Heart left ventricle (tissue), 16 donors: ENCODE measurements around the gene ZDHHC3. TPM values are rescaled to one million over a fixed set of nuclear protein-coding genes. Genes with fewer than 3 reads are reported as not detected.

Experiments
- ATAC-seq, 4 donors: fragments of 200-7000 bp; cut with Tn5 transposase; one replicate each; pipeline ENCODE4 v1.9.1; 2020 to 2022; ENCODE audit warnings: moderate library complexity in 4 of 4, mild to moderate bottlenecking in 3 of 4, moderate number of reproducible peaks in 1 of 4
- DNase-seq, 5 donors: peaks; one replicate each; pipeline ENCODE4 v3.0.0-alpha.2; 2020
- H3K27ac ChIP-seq, 12 donors: fragments of 200-600 bp; sonication (generic) in 4 of 12; one replicate each; pipeline versions ENCODE4 v1.5.0 to v1.8.0; 2016 to 2022; ENCODE audit warnings: mild to moderate bottlenecking in 2 of 12
- H3K27me3 ChIP-seq, 9 donors: fragments of 200-600 bp; sonication (generic) in 2 of 9; one replicate each; pipeline versions ENCODE4 v1.5.1 to v1.8.0; 2016 to 2022; ENCODE audit warnings: mild to moderate bottlenecking in 3 of 9
- H3K36me3 ChIP-seq, 9 donors: fragments of 200-600 bp; sonication (generic) in 2 of 9; one replicate each; pipeline versions ENCODE4 v1.5.0 to v1.8.0; 2018 to 2022; ENCODE audit warnings: mild to moderate bottlenecking in 2 of 9
- H3K4me1 ChIP-seq, 12 donors: fragments of 200-600 bp; sonication (generic) in 4 of 12; one replicate each; pipeline versions ENCODE4 v1.5.0 to v1.8.0; 2016 to 2022; ENCODE audit warnings: mild to moderate bottlenecking in 3 of 12
- H3K4me3 ChIP-seq, 12 donors: fragments of 200-600 bp; sonication (generic) in 4 of 12; one replicate each; pipeline versions ENCODE4 v1.5.0 to v1.8.0; 2017 to 2022; ENCODE audit warnings: mild to moderate bottlenecking in 9 of 12, moderate library complexity in 4 of 12
- H3K9me3 ChIP-seq, 12 donors: fragments of 200-600 bp; sonication (generic) in 4 of 12; one replicate each; pipeline versions ENCODE4 v1.5.0 to v1.8.0; 2016 to 2022; ENCODE audit warnings: mild to moderate bottlenecking in 1 of 12
- POLR2A ChIP-seq, 2 donors: fragments of 450-650 bp; IDR thresholded peaks; one replicate each; pipeline ENCODE4 v1.6.1; 2017; ENCODE audit warnings: antibody characterized with exemption in 2 of 2, mild to moderate bottlenecking in 2 of 2, moderate library complexity in 2 of 2
- WGBS, 4 donors: extraction: QIAGEN DNeasy Blood & Tissue Kit in 2 of 4; methylation state at CpG; one replicate each; pipeline versions ENCODE4 v1.1.5 to v1.1.7; 2013 to 2018; 5-methylcytosine and 5-hydroxymethylcytosine counted together
- intact Hi-C, 10 donors: fragments of 100-400 bp; cut with DNase I; formaldehyde crosslinking; loops; one replicate each; pipeline versions ENCODE4 v1.11.1 to v1.14.2; 2022
- polyA plus RNA-seq, 2 donors: library from polyadenylated mRNA; stranded (reverse); fragments of 200-250 nt; gene quantifications; one replicate each; pipeline ENCODE4 v1.2.3, GENCODE V29; 2013
- total RNA-seq, 9 donors: library from RNA; depleted of rRNA in 2 of 9; stranded (reverse); fragments of >200 nt in 2 of 9; fragmentation: NEBNext Ultra II Directional in 3 of 9; extraction: Animal tissue kit (Norgen Biotek cat#: 25700) in 3 of 9; gene quantifications; one replicate each; pipeline versions ENCODE4 v1.1.0 to v1.2.4, GENCODE V29; 2016 to 2023
- TF ChIP-seq, protein P1 (sequence below), 12 donors: fragments of 200-600 bp; sonication (generic) in 4 of 12; IDR thresholded peaks; one replicate each; pipeline versions ENCODE4 v1.5.0 to v1.8.0; 2018 to 2022; ENCODE audit warnings: antibody characterized with exemption in 12 of 12, mild to moderate bottlenecking in 5 of 12
- donor health status: ischemic (EF 13 %, LVEDD 7.1; RV severe dilation, severe dysfunction).
- donor health status: healthy with polysubstance abuse.
- donor health status: DM: no; HTN: yes; CAD: no.
- donor health status: DM: no; HTN: no; CAD: no.
- donor health status: ischemic (EF 25% LVEDD 6.9; RV normal size, moderate dysfunction).
- donor health status: ischemic (EF 25% LVEDD 5.7; RV mildly dilated, moderate dysfunction).
- donor health status: healthy.
- donor health status: DM: yes; HTN: yes; CAD: no.
- donor health status: ischemic (EF 35%, LVEDD 5.7; RV mildly dilated, moderate dysfunction).
- donor health status: nonischemic (EF 11% LVEDD 7.7; RV severe dilation, severe dysfunction).
- donor health status: DM: yes; HTN: yes; CAD: no.
- donor health status: PGD.
- donor health status: ischemic (EF 29% LVEDD 5.4; RV normal size, mild dysfunction).
- donor health status: nonischemic (EF 23%, LVEDD 6.1; RV moderate dilation, normal function).

ZDHHC3 gene
- total and polyA plus RNA-seq, 11 donors, result 17.9 to 94.7 (median 52.7) TPM

- Histone ChIP-seq H3K27ac (no peak overlapping the region), H3K4me1 (peaks cover 0 to 24% (median 12%) of the 10 kb centered on the region in 12 donors), H3K4me3 (no peak overlapping the region), H3K27me3 (no peaks in the 10 kb centered on the region), H3K9me3 (no peaks in the 10 kb centered on the region), H3K36me3 (peaks cover 0 to 82% (median 67%) of the 10 kb centered on the region in 9 donors)
- DNase-seq (no peak), ATAC-seq (no peak)
- intact Hi-C loops, result no loop called here
- TF ChIP-seq, protein P1, sequence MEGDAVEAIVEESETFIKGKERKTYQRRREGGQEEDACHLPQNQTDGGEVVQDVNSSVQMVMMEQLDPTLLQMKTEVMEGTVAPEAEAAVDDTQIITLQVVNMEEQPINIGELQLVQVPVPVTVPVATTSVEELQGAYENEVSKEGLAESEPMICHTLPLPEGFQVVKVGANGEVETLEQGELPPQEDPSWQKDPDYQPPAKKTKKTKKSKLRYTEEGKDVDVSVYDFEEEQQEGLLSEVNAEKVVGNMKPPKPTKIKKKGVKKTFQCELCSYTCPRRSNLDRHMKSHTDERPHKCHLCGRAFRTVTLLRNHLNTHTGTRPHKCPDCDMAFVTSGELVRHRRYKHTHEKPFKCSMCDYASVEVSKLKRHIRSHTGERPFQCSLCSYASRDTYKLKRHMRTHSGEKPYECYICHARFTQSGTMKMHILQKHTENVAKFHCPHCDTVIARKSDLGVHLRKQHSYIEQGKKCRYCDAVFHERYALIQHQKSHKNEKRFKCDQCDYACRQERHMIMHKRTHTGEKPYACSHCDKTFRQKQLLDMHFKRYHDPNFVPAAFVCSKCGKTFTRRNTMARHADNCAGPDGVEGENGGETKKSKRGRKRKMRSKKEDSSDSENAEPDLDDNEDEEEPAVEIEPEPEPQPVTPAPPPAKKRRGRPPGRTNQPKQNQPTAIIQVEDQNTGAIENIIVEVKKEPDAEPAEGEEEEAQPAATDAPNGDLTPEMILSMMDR (IDR thresholded peaks at IDR 0.05), result no peak
- no peak for TF ChIP-seq POLR2A (IDR thresholded peaks at IDR 0.05)
- WGBS, 4 donors, result 85 to 97% (median 92%) methylated on average over 9 of the region's 9 CpGs
These were observed 33.6 kb downstream of the ZDHHC3 start for GRCh38 chr3:44942202-44942921.

GRCh38 chr3:44939581-44940036 is 36.4 kb downstream of the ZDHHC3 start:
- WGBS, 4 donors, result 25 to 44% (median 33%) methylated on average over 6 of the region's 6 CpGs
- H3K4me3 ChIP-seq, result no peak overlapping the region
- DNase-seq, result no peak
- intact Hi-C loops, result no loop called here
- no peaks in the 10 kb centered on the region for H3K9me3 ChIP-seq
- H3K27me3 ChIP-seq, result no peaks in the 10 kb centered on the region
- TF ChIP-seq, protein P1 (IDR thresholded peaks at IDR 0.05), result no peak
- H3K4me1 ChIP-seq, result peaks cover 0 to 21% (median 12%) of the 10 kb centered on the region in 12 donors
- peaks cover 0 to 86% (median 65%) of the 10 kb centered on the region in 9 donors for H3K36me3 ChIP-seq
- peak in 3 of 4 donors; percentile 55 to 82 (median 79) for ATAC-seq
- H3K27ac ChIP-seq, result peak overlapping the region in 4 of 12 donors; percentile 27 to 40 (median 34)

DNA sequence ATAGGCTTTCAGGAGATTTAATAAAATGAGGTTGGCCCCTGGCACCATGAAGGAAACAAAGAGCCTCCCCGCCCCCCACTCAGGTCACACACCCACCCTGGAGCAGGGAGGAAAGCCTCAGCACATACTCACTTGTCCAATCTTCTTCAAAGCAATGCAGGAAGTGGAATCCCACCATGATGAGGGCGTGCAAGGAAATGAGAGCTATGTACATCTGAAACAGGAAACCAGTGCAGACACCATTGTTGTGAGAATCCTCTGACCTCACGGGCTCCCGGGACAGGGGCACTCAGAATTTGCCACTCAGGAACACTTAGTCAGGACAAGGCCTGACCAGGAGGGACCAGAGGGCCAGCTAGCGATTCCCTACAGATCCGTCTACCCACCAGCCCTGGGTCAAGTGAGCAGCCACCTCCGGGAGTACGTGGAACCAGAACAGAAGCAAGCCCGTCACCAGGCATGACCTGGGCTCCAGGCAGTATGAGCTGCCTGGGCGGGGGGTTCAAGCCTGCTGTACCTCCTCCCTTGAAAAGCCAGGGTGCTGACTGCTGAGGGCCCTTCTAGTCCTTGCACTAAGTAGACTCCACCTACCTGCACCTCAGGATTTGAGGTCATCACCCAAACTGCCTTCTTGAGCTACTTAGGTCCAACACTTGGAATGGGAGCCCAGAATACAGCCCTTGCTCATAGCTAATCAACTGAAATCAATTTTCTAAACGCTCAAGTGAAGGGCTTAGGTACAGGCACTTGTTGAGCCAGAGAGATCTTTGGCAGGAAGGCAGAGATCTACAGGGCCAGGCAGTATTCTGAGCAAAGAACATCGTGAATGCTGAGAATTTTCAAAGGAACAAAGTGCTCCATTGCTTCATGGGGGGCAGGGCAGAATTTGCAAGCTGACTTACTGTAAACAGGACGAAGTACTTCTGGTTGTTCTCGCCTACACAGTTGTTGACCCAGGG is 42.7 kb downstream of the ZDHHC3 start:
- TF ChIP-seq, protein P1 (IDR thresholded peaks at IDR 0.05), result no peak
- no peak for TF ChIP-seq POLR2A (IDR thresholded peaks at IDR 0.05)
- H3K4me3 ChIP-seq, result no peak overlapping the region
- 85 to 88% (median 87%) methylated on average over 8 to 14 of the region's 14 CpGs for WGBS, 4 donors
- DNase-seq, result no peak
- peak in 1 of 4 donors; percentile 16 for ATAC-seq
- peaks cover 0 to 7% (median 0%) of the 10 kb centered on the region in 12 donors for H3K4me1 ChIP-seq
- no peaks in the 10 kb centered on the region for H3K9me3 ChIP-seq
- no peaks in the 10 kb centered on the region for H3K27me3 ChIP-seq
- intact Hi-C loops, result no loop called here
- peaks cover 0 to 79% (median 66%) of the 10 kb centered on the region in 9 donors for H3K36me3 ChIP-seq
- H3K27ac ChIP-seq, result no peak overlapping the region

DNA sequence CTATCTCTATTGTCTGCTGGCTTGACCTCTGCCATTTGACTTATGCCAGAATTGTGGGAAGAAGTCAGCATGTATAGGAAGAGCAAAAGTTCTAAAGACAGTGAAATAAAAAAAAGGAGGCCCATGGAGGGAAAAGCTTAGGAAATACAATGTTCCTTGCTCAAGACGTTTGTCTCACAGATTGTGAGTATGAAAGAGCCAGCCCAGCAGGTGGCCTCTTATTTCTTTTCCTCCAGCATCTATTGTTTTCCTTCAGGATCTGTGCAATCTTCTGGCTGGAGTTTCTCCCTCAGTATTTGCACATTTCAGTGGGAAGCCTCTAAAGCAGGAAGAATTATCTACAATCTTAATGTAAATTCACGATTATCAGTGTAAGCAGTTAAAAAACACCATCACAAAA is 43.7 kb downstream of the ZDHHC3 start:
- DNase-seq (no peak), ATAC-seq (no peak)
- H3K4me3 ChIP-seq, result no peak overlapping the region
- peaks cover 0 to 7% (median 0%) of the 10 kb centered on the region in 12 donors for H3K4me1 ChIP-seq
- peaks cover 0 to 79% (median 66%) of the 10 kb centered on the region in 9 donors for H3K36me3 ChIP-seq
- intact Hi-C loops, result no loop called here
- H3K27me3 ChIP-seq, result no peaks in the 10 kb centered on the region
- H3K27ac ChIP-seq, result no peak overlapping the region
- TF ChIP-seq, protein P1 (IDR thresholded peaks at IDR 0.05), result no peak
- TF ChIP-seq POLR2A (IDR thresholded peaks at IDR 0.05), result no peak
- H3K9me3 ChIP-seq, result no peaks in the 10 kb centered on the region
- 46 to 73% (median 70%) methylated on average over 2 of the region's 2 CpGs for WGBS, 4 donors
